GM21576 (cell line): Measurements from ENCODE around the gene RIOK2.

Experiments used
- ATAC-seq: cut with Tn5 transposase; IDR thresholded peaks from one replicate; pipeline ENCODE4 v1.9.1; 2021; ENCODE audit warnings: mild to moderate bottlenecking, moderate library complexity; ENCODE audit not compliant: unreplicated experiment

RIOK2 gene

DNA sequence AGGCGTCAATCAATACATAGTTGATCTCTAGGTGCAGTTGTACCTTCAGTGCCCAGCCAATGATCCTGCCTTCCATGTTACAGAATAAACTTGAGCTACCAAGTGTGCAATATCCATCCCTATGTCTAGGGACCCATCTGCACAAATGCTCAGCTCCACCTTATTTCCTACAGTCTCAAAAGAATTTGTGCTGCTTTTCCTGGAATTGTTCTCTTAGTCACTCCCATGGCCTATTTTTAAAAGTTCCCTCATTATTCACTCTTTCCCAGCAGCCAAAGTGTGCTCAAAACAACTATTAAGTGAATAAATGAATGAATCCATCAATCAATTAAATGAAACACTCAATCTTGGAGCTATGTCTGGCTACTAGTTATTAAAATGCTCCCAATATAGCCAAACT, 55.3 kb downstream of the RIOK2 start:
- ATAC-seq = no peak

DNA sequence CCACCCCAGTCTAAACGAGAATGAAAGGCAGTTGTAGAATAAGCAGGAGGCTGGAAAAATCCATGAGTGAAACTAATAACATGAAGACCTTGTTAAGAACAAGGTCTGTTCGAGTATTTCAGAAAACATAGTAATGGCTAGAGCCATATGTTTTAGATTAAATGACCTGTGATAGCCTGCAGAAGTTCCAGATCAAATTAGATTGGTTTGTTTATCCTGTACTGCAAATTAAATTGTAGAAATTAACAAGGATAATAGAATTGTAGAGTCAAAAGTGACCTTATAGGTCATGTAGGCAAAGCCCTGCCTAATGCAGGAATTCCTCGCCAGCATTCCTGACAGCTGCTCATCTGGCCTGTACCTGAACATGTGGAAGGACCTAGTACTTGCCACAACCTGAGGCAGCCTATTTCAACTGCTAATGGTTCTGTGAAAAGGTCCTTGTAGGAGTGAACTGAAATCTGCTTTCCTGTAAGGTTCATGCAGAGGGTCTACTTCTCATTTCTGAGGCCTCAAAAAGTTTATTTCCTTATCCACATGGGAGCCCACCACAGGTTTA, 57.8 kb downstream of the RIOK2 start:
- ATAC-seq = no peak

DNA sequence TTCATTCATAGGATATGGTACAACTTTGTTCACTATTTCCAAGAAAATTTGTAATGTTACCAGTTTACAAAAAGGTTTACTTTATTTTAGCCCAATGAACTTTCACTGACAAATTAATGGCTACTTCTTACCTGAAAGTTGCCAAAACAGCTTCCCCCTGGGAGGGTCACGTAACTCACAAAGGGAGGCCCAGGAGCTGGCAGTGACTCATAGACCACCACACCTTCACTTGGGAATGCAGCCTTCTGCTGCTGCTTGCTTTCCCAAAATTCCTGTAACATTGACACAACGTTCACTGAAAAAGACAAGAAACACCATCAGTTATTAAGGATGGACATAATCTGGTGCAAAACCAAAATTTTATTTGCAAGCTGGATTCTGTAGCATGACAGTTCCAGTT, 58.7 kb downstream of the RIOK2 start:
- no peak for ATAC-seq

DNA sequence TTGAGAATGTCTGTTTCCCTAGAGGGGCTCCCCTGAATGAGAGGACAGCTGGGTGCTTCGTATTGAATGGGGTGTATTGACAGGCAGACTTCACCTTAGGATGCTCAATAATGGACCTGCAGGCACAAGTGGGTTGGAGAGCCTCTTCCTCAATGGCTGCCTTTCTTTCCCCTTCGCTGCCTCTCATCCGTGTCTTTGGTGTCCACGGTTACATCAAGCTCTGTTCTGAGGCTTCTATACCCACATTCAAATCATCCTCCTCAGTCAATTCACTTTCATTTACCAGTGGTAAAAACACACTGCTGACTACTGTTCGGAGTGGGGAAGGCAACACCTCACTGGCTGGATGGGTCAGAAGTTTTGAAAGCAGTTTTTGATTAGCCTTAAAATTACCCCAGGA, 61.2 kb downstream of the RIOK2 start:
- no peak for ATAC-seq

DNA sequence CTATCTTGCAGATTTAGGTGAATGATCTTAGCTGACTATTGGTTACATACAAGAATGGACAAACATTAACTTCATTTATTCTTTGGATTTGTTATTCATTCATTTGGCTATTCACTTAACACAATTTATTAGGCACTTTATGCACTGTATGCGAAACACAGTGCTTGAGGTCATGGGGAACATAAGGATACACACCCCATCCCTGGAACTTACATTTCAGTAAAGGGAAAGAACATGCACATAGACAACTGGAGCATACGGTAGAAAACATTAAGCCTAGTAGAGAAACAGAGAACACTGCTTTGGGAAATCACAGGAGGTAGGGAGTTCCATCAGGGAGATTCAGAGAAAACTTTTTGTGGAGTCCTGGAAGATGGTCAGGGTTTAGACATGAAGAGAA, 62.9 kb downstream of the RIOK2 start:
- no peak for ATAC-seq

DNA sequence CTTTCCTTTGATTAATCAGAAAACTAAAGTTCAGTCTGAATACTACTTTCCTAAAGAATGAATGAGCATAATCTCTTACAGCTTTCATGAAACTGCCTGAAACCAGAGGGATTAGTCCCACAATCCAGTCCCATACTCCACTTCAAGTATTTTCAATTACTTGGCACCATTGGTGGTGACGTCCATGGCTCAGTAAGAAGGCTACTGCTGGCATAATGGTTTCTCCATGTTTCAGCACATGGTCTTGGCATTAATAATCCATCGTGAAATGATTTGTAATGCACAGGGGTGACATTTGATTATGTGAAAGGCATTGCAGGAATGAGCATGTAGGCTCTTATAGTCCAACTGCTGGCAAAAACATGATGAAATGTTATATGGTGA, 64.0 kb downstream of the RIOK2 start:
- ATAC-seq = no peak

DNA sequence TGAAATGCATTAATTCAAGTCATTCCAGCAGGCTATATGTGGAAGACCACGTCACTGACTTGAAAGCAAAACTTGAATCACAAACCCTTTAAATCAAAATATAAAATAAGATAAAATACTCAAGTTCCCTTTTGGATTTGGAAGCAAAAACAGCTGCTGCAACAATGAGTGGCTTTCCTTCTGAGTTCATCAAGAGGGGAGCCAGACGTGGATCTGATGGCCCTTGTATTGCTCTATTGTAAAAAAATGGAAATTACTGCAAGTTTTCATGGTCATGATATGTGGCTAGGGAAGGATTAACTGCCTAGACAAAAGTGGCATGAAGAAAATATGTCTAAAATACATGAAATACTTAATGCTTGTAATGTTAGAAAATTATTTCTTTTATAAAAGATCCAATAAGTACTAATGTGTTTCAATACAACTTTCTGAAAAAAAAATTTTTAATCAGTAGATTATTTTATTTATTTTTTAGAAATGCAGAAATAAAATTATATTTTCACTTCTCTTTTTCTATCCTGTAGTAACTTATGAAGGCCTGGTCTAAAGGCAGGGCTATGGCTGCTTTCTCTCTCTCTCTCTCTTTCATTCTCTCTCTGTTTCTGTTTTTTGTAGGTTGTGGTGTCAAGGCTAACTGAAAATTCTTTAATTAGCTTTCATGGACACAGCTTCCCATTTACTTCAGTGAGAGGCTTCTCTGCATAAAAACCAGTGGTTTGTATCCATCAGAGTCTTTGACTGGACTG, 64.6 kb downstream of the RIOK2 start:
- ATAC-seq = peak; percentile 69

DNA sequence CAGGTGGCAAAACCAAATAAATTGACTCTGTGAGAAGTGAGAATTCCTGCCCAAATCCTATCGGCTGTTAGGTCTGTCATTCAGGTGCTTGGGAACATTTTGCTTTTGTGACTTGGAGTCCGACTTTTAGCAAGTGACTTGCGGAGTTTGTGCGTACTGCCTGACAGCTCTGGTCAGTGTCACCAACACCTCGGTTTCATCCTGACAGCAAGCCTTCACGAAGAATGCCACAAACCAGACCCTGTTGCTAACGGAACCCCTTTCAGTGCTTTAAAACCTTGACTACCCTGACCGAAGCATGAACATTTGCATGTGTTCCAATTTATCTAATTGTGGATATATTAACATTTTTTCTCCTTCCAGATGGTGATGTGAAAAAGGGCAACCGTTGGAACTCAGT, 67.1 kb downstream of the RIOK2 start:
- no peak for ATAC-seq

DNA sequence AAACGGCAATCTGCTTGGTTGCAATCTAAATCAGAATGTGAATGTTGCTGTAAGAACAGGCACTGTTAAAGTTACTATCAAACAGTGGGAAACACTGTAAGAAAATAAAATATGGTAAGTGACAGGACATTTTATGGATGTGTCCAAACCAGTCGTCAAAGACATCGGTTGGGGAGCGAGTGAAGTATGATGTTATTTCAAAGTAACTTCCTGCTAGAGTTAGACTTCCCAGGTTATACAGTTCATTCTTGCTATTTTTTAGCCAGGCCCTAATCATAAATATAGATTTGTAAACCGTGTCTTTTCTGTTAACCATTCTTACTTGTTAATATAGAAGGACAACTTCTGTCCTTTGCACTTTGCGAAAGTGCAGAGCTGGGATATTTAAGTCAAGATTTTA, 70.8 kb downstream of the RIOK2 start:
- ATAC-seq = no peak

DNA sequence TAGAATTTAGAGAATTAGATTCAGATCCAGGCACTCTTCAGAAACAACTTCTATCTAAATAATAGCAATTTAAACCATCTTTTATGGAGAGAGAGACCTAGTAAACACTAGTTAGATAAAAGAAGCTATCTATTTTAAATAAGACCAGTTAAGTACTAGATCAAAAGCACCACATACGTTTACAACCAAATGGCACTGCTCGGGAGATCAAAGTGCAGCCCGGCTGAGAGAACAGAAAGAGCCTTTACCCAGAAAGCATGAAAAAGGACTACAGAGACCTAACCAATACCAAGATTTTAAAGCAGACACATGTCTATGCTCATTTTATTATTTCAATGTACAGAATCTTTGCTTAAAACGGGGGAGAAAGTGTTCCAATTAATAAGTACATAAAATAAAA, 71.4 kb downstream of the RIOK2 start:
- ATAC-seq = no peak

DNA sequence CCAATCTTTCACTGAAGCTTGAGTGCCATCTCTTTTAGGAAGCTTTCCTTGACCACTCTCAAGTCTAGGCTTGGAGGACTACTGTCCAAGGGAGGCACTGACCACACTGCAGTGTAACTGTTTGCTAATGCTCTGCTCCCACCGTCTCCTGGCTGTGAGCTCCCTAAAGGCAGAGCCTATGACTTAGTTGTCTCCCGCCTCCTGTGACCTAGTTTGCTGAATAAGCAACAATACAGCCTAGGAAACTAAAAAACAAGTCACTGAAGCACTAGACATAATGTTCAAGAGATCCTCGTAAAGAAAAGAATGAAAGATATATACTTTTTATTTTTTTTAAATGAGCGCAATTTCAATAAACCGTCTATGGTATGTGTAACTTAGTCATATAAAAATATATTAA, 72.0 kb downstream of the RIOK2 start:
- ATAC-seq = no peak
